EH (cell line): Measurements from ENCODE around the gene ARHGDIB.

Experiments
- DNase-seq: peaks from one replicate; pipeline ENCODE4 v3.0.0-alpha.2; 2015; ENCODE audit warnings: low read depth

The ARHGDIB gene

GRCh38 chr12:14893506-14894250 lies 67.7 kb downstream of the ARHGDIB start:
- DNase-seq, result no peak

GRCh38 chr12:14892726-14893505 lies 68.5 kb downstream of the ARHGDIB start:
- peak; percentile 42 for DNase-seq
